SJCRH30 (cell line): Measurements from ENCODE around the gene BRME1. TPM values are rescaled to one million over a fixed set of nuclear protein-coding genes. Genes with fewer than 3 reads are reported as not detected.

Source experiments
- DNase-seq, 2 experiments: peaks; one replicate each; pipeline ENCODE4 v3.0.0-alpha.2; 2015 to 2020
- H3K27ac ChIP-seq: fragments of 250-450 bp; sonication (Bioruptor Pico); 2 replicates; pipeline ENCODE4 v1.5.1; 2020; ENCODE audit warnings: mild to moderate bottlenecking, moderate library complexity
- H3K27me3 ChIP-seq: fragments of 250-450 bp; sonication (Bioruptor Pico); 2 replicates; pipeline ENCODE4 v1.5.1; 2020; ENCODE audit warnings: mild to moderate bottlenecking, moderate library complexity
- H3K36me3 ChIP-seq: fragments of 250-450 bp; sonication (Bioruptor Pico); 2 replicates; pipeline ENCODE4 v1.5.1; 2020; ENCODE audit warnings: mild to moderate bottlenecking, moderate library complexity
- H3K4me1 ChIP-seq: fragments of 250-450 bp; sonication (Bioruptor Pico); 2 replicates; pipeline ENCODE4 v1.5.1; 2020; ENCODE audit warnings: mild to moderate bottlenecking, moderate library complexity
- H3K4me3 ChIP-seq: fragments of 250-450 bp; sonication (Bioruptor Pico); 2 replicates; pipeline ENCODE4 v1.5.1; 2020; ENCODE audit warnings: mild to moderate bottlenecking, moderate library complexity
- H3K9me3 ChIP-seq: fragments of 250-450 bp; sonication (Bioruptor Pico); replicated peaks from 2 replicates; pipeline ENCODE4 v1.5.1; 2020; ENCODE audit warnings: mild to moderate bottlenecking, moderate library complexity
- total RNA-seq: library from RNA; depleted of rRNA; stranded (reverse); fragments of >200 nt; shearing (Covaris generic); gene quantifications from 2 replicates; pipeline ENCODE4 v1.2.3, GENCODE V29; 2014

BRME1 gene
- total RNA-seq, 1 experiment from 2014 or later, result 10.0 TPM

DNA sequence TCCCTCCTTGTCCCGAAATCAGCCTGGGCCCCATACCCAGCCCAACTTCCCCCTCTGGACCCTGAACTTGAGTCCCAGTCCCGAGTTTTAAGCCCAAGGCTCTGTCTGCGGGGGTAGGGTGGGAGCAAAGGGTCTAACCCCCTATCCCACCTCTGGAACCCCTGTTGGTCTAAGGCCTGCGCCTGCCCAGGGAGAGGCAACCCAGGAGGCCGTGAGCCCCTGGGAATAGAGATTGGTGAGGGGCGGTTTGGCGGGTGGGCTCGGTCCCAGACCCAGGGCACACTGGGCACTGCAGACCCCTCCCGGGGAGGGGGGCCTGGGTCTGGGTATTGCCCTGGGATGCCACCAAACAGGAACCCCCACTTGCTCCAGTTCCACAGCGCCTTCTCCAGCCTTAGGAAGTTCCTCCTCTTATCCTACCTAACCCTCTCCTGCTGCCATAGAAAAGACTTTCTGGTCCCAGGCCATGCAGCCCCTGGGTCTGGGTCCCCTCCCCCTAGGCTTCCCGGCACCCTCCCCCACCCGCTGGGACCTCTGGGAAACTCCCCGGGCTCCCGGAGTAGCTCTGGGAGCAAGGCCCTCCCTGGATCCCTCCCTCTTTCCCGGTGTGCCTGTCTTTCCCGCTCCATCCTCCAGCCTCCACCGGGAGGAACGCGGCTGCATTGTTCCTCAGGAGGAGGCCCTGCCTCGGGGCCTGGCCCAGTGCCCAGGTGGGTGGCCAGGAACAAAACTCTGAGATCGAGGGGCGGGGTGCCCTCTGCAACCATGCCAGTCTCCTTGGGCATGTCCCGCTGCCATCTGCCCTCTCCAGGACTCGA lies 62.6 kb downstream of the BRME1 start:
- Histone ChIP-seq H3K36me3 (peaks cover 9% of the 10 kb centered on the region), H3K27me3 (no peaks in the 10 kb centered on the region), H3K27ac (peak overlapping the region; percentile 77), H3K4me3 (peak overlapping the region; percentile 94), H3K4me1 (peaks cover 43% of the 10 kb centered on the region), H3K9me3 (no peaks in the 10 kb centered on the region)
- peak; percentile 88 to 90 for DNase-seq

DNA sequence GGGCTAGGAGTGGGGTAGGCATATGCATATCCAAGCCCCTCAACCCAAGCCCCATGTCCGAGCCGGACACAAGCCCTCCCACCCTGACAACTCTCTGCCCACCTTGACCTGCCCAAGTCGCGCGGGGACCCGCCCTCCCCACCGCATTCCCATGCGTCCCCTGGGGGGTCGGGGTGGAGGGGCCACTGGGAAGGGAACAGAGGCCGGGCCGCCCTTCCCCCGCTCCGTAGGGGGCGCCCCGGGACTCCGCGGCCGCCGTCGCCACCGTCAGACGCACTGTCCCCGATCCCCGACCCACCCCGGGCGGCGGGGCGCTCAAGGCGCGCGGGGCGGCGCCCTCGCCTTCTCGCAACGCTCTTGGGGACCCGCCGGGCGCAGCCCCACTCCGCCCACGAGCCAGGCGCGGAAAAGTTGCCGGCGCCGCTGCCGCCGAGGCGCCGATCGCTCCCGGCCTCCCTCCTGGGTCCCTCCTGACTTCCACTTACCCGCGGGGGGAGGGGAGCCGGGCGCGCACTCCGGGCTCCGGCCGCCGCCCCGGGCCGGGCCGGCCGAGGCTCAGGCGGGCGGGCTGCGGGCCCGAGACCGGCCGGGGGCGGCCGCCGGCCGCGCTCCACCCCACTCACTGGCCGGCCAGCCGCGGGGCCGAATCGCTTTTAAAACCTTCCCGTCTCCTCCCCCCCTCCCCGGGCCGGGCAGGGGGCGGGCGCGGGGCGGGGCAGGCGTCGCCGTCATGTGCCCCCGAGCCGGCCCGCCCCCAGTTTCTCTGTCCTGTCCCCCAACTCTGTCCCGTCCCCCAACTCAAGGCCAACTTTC lies 63.4 kb downstream of the BRME1 start:
- DNase-seq, result peak; percentile 89 to 92
- Histone ChIP-seq H3K9me3 (no peaks in the 10 kb centered on the region), H3K4me3 (peak overlapping the region; percentile 94), H3K27ac (peak overlapping the region; percentile 77), H3K36me3 (peaks cover 15% of the 10 kb centered on the region), H3K4me1 (peaks cover 43% of the 10 kb centered on the region), H3K27me3 (no peaks in the 10 kb centered on the region)

- DNase-seq, result peak in 1 of 2 experiments; percentile 44
- Histone ChIP-seq H3K4me3 (peak overlapping the region; percentile 94), H3K27ac (peak overlapping the region; percentile 74; the same call in 1 of the 2 replicates), H3K9me3 (no peaks in the 10 kb centered on the region), H3K27me3 (no peaks in the 10 kb centered on the region), H3K4me1 (peaks cover 47% of the 10 kb centered on the region), H3K36me3 (peaks cover 20% of the 10 kb centered on the region)
These were observed 64.0 kb downstream of the BRME1 start for GRCh38 chr19:13841962-13842290.

- Histone ChIP-seq H3K9me3 (no peaks in the 10 kb centered on the region), H3K4me1 (peaks cover 52% of the 10 kb centered on the region), H3K36me3 (peaks cover 26% of the 10 kb centered on the region), H3K4me3 (peak overlapping the region; percentile 94), H3K27me3 (no peaks in the 10 kb centered on the region), H3K27ac (peak overlapping the region; percentile 74)
- DNase-seq, result peak in 1 of 2 experiments; percentile 62
These were observed 64.6 kb downstream of the BRME1 start for GRCh38 chr19:13841086-13841961.

- Histone ChIP-seq H3K4me3 (peak overlapping the region; percentile 94), H3K4me1 (peaks cover 45% of the 10 kb centered on the region), H3K27ac (peak overlapping the region; percentile 74), H3K27me3 (no peaks in the 10 kb centered on the region), H3K9me3 (no peaks in the 10 kb centered on the region), H3K36me3 (peaks cover 34% of the 10 kb centered on the region)
- DNase-seq, result peak in 1 of 2 experiments; percentile 42
These were observed 65.4 kb downstream of the BRME1 start for GRCh38 chr19:13840305-13841085.

GRCh38 chr19:13839938-13840304 lies 66.0 kb downstream of the BRME1 start:
- Histone ChIP-seq H3K36me3 (peaks cover 37% of the 10 kb centered on the region), H3K4me1 (peaks cover 45% of the 10 kb centered on the region), H3K27me3 (no peaks in the 10 kb centered on the region), H3K4me3 (peak overlapping the region; percentile 94), H3K9me3 (no peaks in the 10 kb centered on the region), H3K27ac (peak overlapping the region; percentile 74)
- DNase-seq, result no peak

GRCh38 chr19:13839130-13839937 lies 66.6 kb downstream of the BRME1 start:
- H3K27ac ChIP-seq, result peak overlapping the region; percentile 74
- H3K27me3 ChIP-seq, result no peaks in the 10 kb centered on the region
- H3K4me3 ChIP-seq, result peak overlapping the region; percentile 94
- peaks cover 43% of the 10 kb centered on the region for H3K36me3 ChIP-seq
- peak; percentile 80 to 83 for DNase-seq
- peaks cover 45% of the 10 kb centered on the region for H3K4me1 ChIP-seq
- H3K9me3 ChIP-seq, result no peaks in the 10 kb centered on the region

GRCh38 chr19:13838435-13839129 lies 67.3 kb downstream of the BRME1 start:
- DNase-seq, result no peak
- H3K27ac ChIP-seq, result peak overlapping the region; percentile 74
- no peaks in the 10 kb centered on the region for H3K27me3 ChIP-seq
- peaks cover 51% of the 10 kb centered on the region for H3K36me3 ChIP-seq
- no peaks in the 10 kb centered on the region for H3K9me3 ChIP-seq
- peak overlapping the region; percentile 94 for H3K4me3 ChIP-seq
- H3K4me1 ChIP-seq, result peaks cover 38% of the 10 kb centered on the region

GRCh38 chr19:13835791-13836723 lies 69.9 kb downstream of the BRME1 start:
- Histone ChIP-seq H3K36me3 (peaks cover 61% of the 10 kb centered on the region), H3K4me1 (peaks cover 32% of the 10 kb centered on the region), H3K27me3 (no peaks in the 10 kb centered on the region), H3K4me3 (no peak overlapping the region), H3K27ac (peak overlapping the region; percentile 33; the same call in 1 of the 2 replicates), H3K9me3 (no peaks in the 10 kb centered on the region)
- DNase-seq, result no peak

DNA sequence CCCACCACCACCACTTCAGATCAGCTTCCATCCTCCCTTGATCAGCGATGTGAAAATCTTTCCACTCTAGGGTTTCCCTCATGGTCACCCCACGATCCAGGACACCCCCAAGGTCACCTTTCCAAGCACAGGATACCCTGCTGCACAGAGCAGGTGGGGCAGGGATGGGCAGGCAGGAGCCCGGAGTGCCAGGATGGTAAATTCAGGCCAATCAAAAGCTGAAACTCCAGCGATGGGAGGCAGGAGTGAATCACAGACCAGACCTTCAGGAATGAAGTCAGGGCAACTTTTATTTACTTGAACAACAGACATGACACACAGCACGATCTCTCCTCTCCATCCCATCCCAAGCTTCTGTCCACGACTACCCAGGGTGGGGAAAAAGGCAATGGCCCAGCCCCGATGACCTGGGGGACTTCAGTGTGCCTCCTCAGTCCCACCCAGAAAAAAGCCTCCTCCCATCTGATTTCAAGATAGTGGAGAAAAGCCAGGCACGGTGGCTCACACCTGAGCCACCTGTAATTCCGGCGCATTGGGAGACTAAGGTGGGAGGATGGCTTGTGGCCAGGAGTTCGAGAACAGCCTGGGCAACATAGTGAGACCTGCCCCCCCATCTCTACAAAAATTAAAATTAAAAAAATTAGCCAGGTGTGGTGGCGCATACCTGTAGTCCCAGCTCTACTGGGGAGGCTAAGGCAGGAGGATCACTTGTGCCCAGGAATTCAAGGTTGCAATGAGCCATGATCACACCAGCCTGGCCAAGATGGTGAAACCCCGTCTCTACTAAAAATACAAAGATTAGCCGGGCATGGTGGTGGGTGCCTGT lies 71.5 kb downstream of the BRME1 start:
- peaks cover 24% of the 10 kb centered on the region for H3K4me1 ChIP-seq
- peaks cover 70% of the 10 kb centered on the region for H3K36me3 ChIP-seq
- H3K9me3 ChIP-seq, result no peaks in the 10 kb centered on the region; the same call in 1 of the 2 replicates
- DNase-seq, result no peak
- no peak overlapping the region for H3K27ac ChIP-seq
- no peaks in the 10 kb centered on the region for H3K27me3 ChIP-seq
- H3K4me3 ChIP-seq, result no peak overlapping the region
